K562 (cell line): ENCODE data around the gene SUFU. TPM values are rescaled to one million over a fixed set of nuclear protein-coding genes. Genes with fewer than 3 reads are reported as not detected.

Source experiments
- ATAC-seq: fragments of 200-7000 bp; cut with Tn5 transposase; 3 replicates; pipeline ENCODE4 v1.9.1; 2020; ENCODE audit warnings: moderate library complexity
- BruUV-seq: library from RNA; stranded (reverse); fragments of 400-500 nt; replicated peaks from 2 replicates; lab custom pipeline; 2021; lab: Mats Ljungman, UMichigan
- CTCF ChIA-PET: fragments of 300-600 bp; formaldehyde crosslinking; extraction: SDS; loops from one replicate; lab custom pipeline; 2021; ENCODE audit warnings: low intra/inter-chr PET ratio; lab: Yijun Ruan, JAX
- POLR2A ChIA-PET: fragments of 300-600, 350-650 bp; sonication (Branson Sonifier 250); formaldehyde crosslinking; extraction: SDS; loops from one replicate; lab custom pipeline; 2021; ENCODE audit warnings: antibody characterized with exemption, inconsistent platforms; lab: Yijun Ruan, JAX
- DNase-seq, 4 experiments: peaks; one replicate each; pipeline versions ENCODE4 v3.0.0 to v3.0.0-alpha.2; 2011 to 2018; ENCODE audit warnings: low spot score in 3 of 4, mixed read lengths in 3 of 4; ENCODE audit errors: extremely low read depth in 1 of 4
- FAIRE-seq: peaks from 2 replicates; lab custom pipeline; 2011; peaks lifted over from hg19 to GRCh38; lab: Jason Lieb, UNC
- H2AFZ ChIP-seq: 2 replicates; pipeline ENCODE4 v1.6.0; 2011; ENCODE audit warnings: low read depth, low read length, control low read depth, inconsistent platforms
- H3K27ac ChIP-seq: fragments of 200-600 bp; 3 replicates; pipeline ENCODE4 v1.8.0; 2011; ENCODE audit warnings: low read depth, mild to moderate bottlenecking, control low read depth, inconsistent platforms, low read length, moderate library complexity, mixed read lengths; ENCODE audit errors: extremely low read depth
- H3K27me3 ChIP-seq, 2 experiments: fragments of 300-600 bp in 1 of 2; 2 replicates in 1 of 2; 3 replicates in 1 of 2; pipeline versions ENCODE4 v1.6.0 to v1.8.0; 2011; ENCODE audit warnings: inconsistent platforms in 2 of 2, low read length in 2 of 2, mild to moderate bottlenecking in 1 of 2, mixed read lengths in 1 of 2, moderate library complexity in 1 of 2; ENCODE audit not compliant: control insufficient read depth in 2 of 2, insufficient read depth in 2 of 2
- H3K36me3 ChIP-seq: fragments of 300-600 bp; 3 replicates; pipeline ENCODE4 v1.8.0; 2011; ENCODE audit warnings: mild to moderate bottlenecking, low read length, inconsistent platforms; ENCODE audit not compliant: control insufficient read depth, insufficient read depth
- H3K4me1 ChIP-seq, 2 experiments: fragments of 200-600 bp in 1 of 2; replicated peaks in 1 of 2; 2 replicates in 1 of 2; 3 replicates in 1 of 2; pipeline versions ENCODE4 v1.5.1 to v1.8.0; 2011; ENCODE audit warnings: inconsistent platforms in 2 of 2, low read length in 2 of 2, mild to moderate bottlenecking in 1 of 2, mixed read lengths in 1 of 2, moderate library complexity in 1 of 2; ENCODE audit not compliant: control insufficient read depth in 2 of 2, insufficient read depth in 2 of 2
- H3K4me2 ChIP-seq: 2 replicates; pipeline ENCODE4 v1.6.1; 2011; ENCODE audit warnings: low read length, control low read depth, inconsistent platforms, mixed read lengths; ENCODE audit not compliant: insufficient read depth
- H3K4me3 ChIP-seq: fragments of 200-600 bp; sonication (generic), shearing (Covaris generic); 2 replicates; pipeline ENCODE4 v1.5.1; 2016; ENCODE audit warnings: control low read depth, inconsistent platforms
- H3K79me2 ChIP-seq: fragments of 200-600 bp; 3 replicates; pipeline ENCODE4 v1.8.0; 2011; ENCODE audit warnings: low read length, inconsistent platforms; ENCODE audit not compliant: control insufficient read depth, insufficient read depth
- H3K9ac ChIP-seq, 2 experiments: 2 replicates each; pipeline versions ENCODE4 v1.6.0 to v1.6.1; 2011; ENCODE audit warnings: low read depth in 2 of 2, low read length in 2 of 2, control low read depth in 1 of 2, inconsistent platforms in 1 of 2, mild to moderate bottlenecking in 1 of 2, mixed read lengths in 1 of 2; ENCODE audit not compliant: insufficient read depth in 1 of 2
- H3K9me1 ChIP-seq: one replicate; pipeline ENCODE4 v1.6.0; 2011; ENCODE audit warnings: inconsistent platforms, mild to moderate bottlenecking, low read length, moderate library complexity; ENCODE audit not compliant: control insufficient read depth, insufficient read depth
- H3K9me3 ChIP-seq: replicated peaks from 2 replicates; pipeline ENCODE4 v1.5.1; 2011; ENCODE audit warnings: low read depth, low read length, inconsistent platforms; ENCODE audit not compliant: control insufficient read depth, insufficient read depth
- H4K20me1 ChIP-seq: replicated peaks from 2 replicates; pipeline ENCODE4 v1.6.1; 2011; ENCODE audit warnings: low read length, inconsistent platforms, mixed read lengths; ENCODE audit not compliant: control insufficient read depth, insufficient read depth
- BACH1 ChIP-seq: fragments of 200-800 bp; sonication (Bioruptor generic); IDR thresholded peaks from 2 replicates; pipeline ENCODE4 v1.6.1; 2016; ENCODE audit warnings: missing genetic modification characterization, missing compliant biosample characterization
- ELF4 ChIP-seq: fragments of 450-650 bp; formaldehyde crosslinking; IDR thresholded peaks from 2 replicates; pipeline ENCODE4 v1.4.0; 2022; ENCODE audit warnings: missing genetic modification characterization
- ETV5 ChIP-seq: sonication (generic); formaldehyde crosslinking; IDR thresholded peaks from 2 replicates; pipeline ENCODE4 v1.4.0; 2020; ENCODE audit warnings: low read depth, mild to moderate bottlenecking, missing genetic modification reagents
- GATAD2A ChIP-seq: fragments of 450-650 bp; IDR thresholded peaks from 2 replicates; pipeline ENCODE4 v1.6.1; 2017
- HMBOX1 ChIP-seq: sonication (generic); IDR thresholded peaks from 2 replicates; pipeline ENCODE4 v1.6.1; 2016
- IRF2 ChIP-seq: sonication (generic); formaldehyde crosslinking; IDR thresholded peaks from 2 replicates; pipeline ENCODE4 v1.8.1; 2022; ENCODE audit warnings: mild to moderate bottlenecking, missing genetic modification reagents
- KLF6 ChIP-seq: fragments of 250-450 bp; sonication (Bioruptor Pico); IDR thresholded peaks from 2 replicates; pipeline ENCODE4 v1.4.0; 2020; ENCODE audit warnings: mild to moderate bottlenecking, moderate library complexity, borderline replicate concordance
- LCOR ChIP-seq: sonication (generic); formaldehyde crosslinking; IDR thresholded peaks from 2 replicates; pipeline ENCODE4 v1.8.0; 2022; ENCODE audit warnings: mild to moderate bottlenecking, missing genetic modification reagents
- MBD1 ChIP-seq: fragments of 250-450 bp; sonication (Bioruptor Pico); IDR thresholded peaks from 2 replicates; pipeline ENCODE4 v1.8.0; 2022; ENCODE audit warnings: inconsistent platforms
- RREB1 ChIP-seq: fragments of 250-450 bp; sonication (Bioruptor Pico); IDR thresholded peaks from 2 replicates; pipeline ENCODE4 v1.4.0; 2020
- TBP ChIP-seq: optimal IDR thresholded peaks from 2 replicates; pipeline ENCODE3; 2011; ENCODE audit warnings: low read depth, low read length, improper control_type of control experiment
- TFAP4 ChIP-seq: sonication (generic); formaldehyde crosslinking; IDR thresholded peaks from 2 replicates; pipeline ENCODE4 v1.8.0; 2022; ENCODE audit warnings: missing genetic modification reagents, mild to moderate bottlenecking, moderate library complexity, borderline replicate concordance
- ZNF584 ChIP-seq: fragments of 200-800 bp; sonication (Bioruptor generic); IDR thresholded peaks from 2 replicates; pipeline ENCODE4 v1.6.1; 2016; ENCODE audit warnings: low read depth, mild to moderate bottlenecking, missing genetic modification characterization, missing compliant biosample characterization
- WGBS: fragments of 100-300 bp; shearing (Covaris generic); methylation state at CpG from one replicate; pipeline ENCODE4 v1.1.6; 2016; ENCODE audit warnings: low coverage, mixed read lengths; ENCODE audit not compliant: insufficient coverage; ENCODE audit errors: missing lambda C conversion rate; 5-methylcytosine and 5-hydroxymethylcytosine counted together
- in situ Hi-C: fragments of 300-500 bp; cut with MboI; formaldehyde crosslinking; loops from 4 replicates; pipeline ENCODE4 v1.15.0; 2018; ENCODE audit warnings: inconsistent platforms, mixed read lengths
- intact Hi-C: fragments of 100-400 bp; cut with micrococcal nuclease; formaldehyde crosslinking; loops from 2 replicates; pipeline ENCODE4 v1.14.2; 2022
- polyA plus RNA-seq, 8 experiments: library from polyadenylated mRNA; depleted of rRNA in 4 of 8; stranded (reverse) in 5 of 8; unstranded in 3 of 8; fragments of >200 nt; fragmentation: Nextera tagmentation in 2 of 8; fragmentation: Illumina TruSeq in 1 of 8; extraction: Ambion mirVana in 2 of 8; extraction: Trizol in 1 of 8; gene quantifications; 2 replicates each; pipeline versions ENCODE4 v1.2.1 to v1.2.3, GENCODE V29; 2011 to 2014; ENCODE audit warnings: inconsistent platforms in 1 of 8, missing spikeins in 1 of 8
- total RNA-seq, 7 experiments: library from RNA; depleted of rRNA in 6 of 7; stranded (reverse); fragments of >200 nt in 6 of 7; fragmentation: Illumina TruSeq in 2 of 7; extraction: Trizol in 2 of 7; gene quantifications; 2 replicates each; pipeline versions ENCODE4 v1.2.1 to v1.2.3, GENCODE V29; 2011 to 2021; ENCODE audit warnings: low replicate concordance in 1 of 7

The SUFU gene
- total and polyA plus RNA-seq, 9 of the 15 experiments (the other 6 are each of a cell fraction or from before 2014, with no cell fraction given): 0.59 to 6.3 (median 0.82) TPM

- Histone ChIP-seq H4K20me1 (no peaks in the 10 kb centered on the region), H3K4me1 (peaks cover 23 to 39% of the 10 kb centered on the region in 2 experiments), H3K4me2 (peak overlapping the region; percentile 23; the same call in 1 of the 2 replicates), H3K36me3 (no peaks in the 10 kb centered on the region), H3K9me3 (no peaks in the 10 kb centered on the region), H3K27me3 (no peaks in the 10 kb centered on the region), H3K79me2 (no peaks in the 10 kb centered on the region), H3K27ac (peak overlapping the region; percentile 50; the same call in 1 of the 3 replicates), H3K9me1 (no peaks in the 10 kb centered on the region), H3K9ac (no peak overlapping the region; a peak in 1 of 4 replicates), H2AFZ (no peak overlapping the region), H3K4me3 (no peak overlapping the region)
- DNase-seq (peak in 1 of 4 experiments; percentile 64), ATAC-seq (peak; percentile 42), FAIRE-seq (no peak)
- ChIA-PET POLR2A (interaction anchor here (1.8 to 4.2 kb wide), 2 partner anchors 11 to 12 kb away, joined by 7 to 24 read pairs; partner anchors contain the start of gene C10orf95), CTCF (no interaction called here)
- BruUV-seq: no TSS peak
- 16% methylated on average over 9 of the region's 10 CpGs for WGBS
- in situ Hi-C loops: no loop called here
- intact Hi-C loops: loop anchor here (5.0 kb wide), 1 partner anchor 42 kb away; the partner anchor contains the start of gene FBXL15
- TF ChIP-seq MBD1 (CRISPR knock-in tag) (no peak), IRF2 (no peak), RREB1 (CRISPR knock-in tag) (no peak), ELF4 (CRISPR knock-in tag) (no peak), GATAD2A (no peak), HMBOX1 (0 out of 2 replicates have a peak, but pooled peaks have one; percentile 35), ETV5 (CRISPR knock-in tag) (no peak), LCOR (CRISPR knock-in tag) (no peak), BACH1 (tag) (no peak), KLF6 (no peak), ZNF584 (CRISPR knock-in tag) (no peak), TFAP4 (CRISPR knock-in tag) (peak; percentile 29; the same call in 1 of the 2 replicates), TBP (peak; percentile 52)
Observed at GRCh38 chr10:102463983-102464382, 39.8 kb upstream of the SUFU start.
